Measurements from ENCODE around the gene SPNS1. TPM values are rescaled to one million over a fixed set of nuclear protein-coding genes. Genes with fewer than 3 reads are reported as not detected.

The SPNS1 gene
- total and polyA plus RNA-seq, 2 of the 8 experiments (the other 6 are each of a cell fraction or from before 2014, with no cell fraction given), result 48.8 to 66.9 TPM

DNA sequence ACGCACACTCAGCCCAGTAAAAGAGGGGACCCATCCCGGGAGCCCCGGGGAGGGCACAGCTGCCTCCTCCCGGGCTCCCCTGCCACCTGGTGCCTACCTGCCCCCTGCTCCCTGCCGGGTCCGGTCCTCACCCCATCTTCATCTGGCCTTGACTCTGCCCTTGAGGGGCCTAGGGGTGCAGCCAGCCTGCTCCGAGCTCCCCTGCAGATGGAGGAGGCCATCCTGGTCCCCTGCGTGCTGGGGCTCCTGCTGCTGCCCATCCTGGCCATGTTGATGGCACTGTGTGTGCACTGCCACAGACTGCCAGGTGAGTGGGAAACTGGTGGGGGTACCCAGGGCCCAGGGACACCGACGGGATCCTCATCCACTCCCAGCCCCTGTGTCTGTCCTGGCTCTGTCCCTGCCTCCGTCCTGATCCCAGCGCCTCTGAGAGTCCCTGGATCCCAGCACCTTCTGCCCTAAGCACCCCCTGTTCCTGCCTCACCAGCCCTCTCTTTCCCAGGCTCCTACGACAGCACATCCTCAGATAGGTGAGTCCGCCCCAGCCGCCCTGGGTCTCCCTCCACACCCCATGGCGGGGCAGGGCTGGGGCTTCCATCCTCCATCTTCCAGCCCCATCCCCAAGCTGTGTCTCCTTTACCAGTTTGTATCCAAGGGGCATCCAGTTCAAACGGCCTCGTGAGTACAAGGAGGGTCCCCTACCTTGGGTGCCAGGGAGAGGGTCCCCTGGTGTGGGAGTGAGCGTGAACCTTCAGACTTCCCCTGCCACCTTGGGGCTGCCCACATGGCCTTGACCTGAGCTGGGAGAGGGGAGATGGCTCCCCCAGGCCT, 10.8 kb downstream of the SPNS1 start (continued):
- TF ChIP-seq CTCF (IDR thresholded peaks at IDR 0.05; ENCODE audit: control extremely low read depth in 1 of 3, insufficient read depth in 1 of 3, low read depth in 1 of 3, low read length in 3 of 3) (no peak), POLR2A (IDR thresholded peaks at IDR 0.05; ENCODE audit: control extremely low read depth in 1 of 2, low read depth in 2 of 2, low read length in 2 of 2) (no peak), SIRT6 (IDR thresholded peaks at IDR 0.05; ENCODE audit: low read length) (no peak), SIX5 (IDR thresholded peaks at IDR 0.05; ENCODE audit: low read depth, low read length) (no peak), PHF8 (conservative IDR thresholded peaks at IDR 0.05; ENCODE audit: low read depth, low read length) (no peak), RNF2 (IDR thresholded peaks at IDR 0.05; ENCODE audit: borderline replicate concordance, low read depth, low read length, missing control alignments, poor library complexity, severe bottlenecking) (no peak), CHD1 (IDR thresholded peaks at IDR 0.05; ENCODE audit: low read depth, low read length) (no peak), HDAC6 (IDR thresholded peaks at IDR 0.05; ENCODE audit: low read depth, low read length) (no peak)

Measured in H1 (cell line).